KBM-7 (cell line): Measurements from ENCODE around the gene HTR6.

Experiments
- DNase-seq: peaks from one replicate; pipeline ENCODE4 v3.0.0-alpha.2; 2015
- in situ Hi-C: fragments of 300-500 bp; cut with MboI; formaldehyde crosslinking; loops from 2 replicates; pipeline ENCODE4 v1.14.3; 2020; ENCODE audit warnings: low sequenced_read_pairs, low pct_unique_long_range_greater_than_20kb, mixed read lengths

The HTR6 gene

DNA sequence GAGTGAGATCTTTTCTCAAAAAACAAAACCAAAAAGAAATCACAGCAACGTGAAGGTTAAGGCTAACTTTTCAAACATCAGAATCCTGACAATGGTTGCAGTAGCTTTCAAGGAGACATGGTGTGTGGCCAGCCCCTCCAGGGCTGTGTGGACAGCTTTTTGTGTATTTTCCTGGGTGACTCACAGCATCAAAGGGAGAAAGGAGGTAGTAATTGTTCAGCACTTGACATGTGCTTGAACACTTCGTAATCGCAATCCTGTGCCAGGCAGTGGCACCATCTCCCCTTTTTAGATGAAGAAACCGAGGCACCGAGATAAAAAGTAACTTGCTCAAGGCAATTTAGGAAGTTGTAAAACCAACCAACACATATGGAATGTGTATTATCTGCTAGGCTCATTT, 10.3 kb upstream of the HTR6 start:
- DNase-seq: no peak
- in situ Hi-C loops: no loop called here

GRCh38 chr1:19654886-19655717, 9.6 kb upstream of the HTR6 start:
- DNase-seq: no peak
- in situ Hi-C loops: no loop called here

DNA sequence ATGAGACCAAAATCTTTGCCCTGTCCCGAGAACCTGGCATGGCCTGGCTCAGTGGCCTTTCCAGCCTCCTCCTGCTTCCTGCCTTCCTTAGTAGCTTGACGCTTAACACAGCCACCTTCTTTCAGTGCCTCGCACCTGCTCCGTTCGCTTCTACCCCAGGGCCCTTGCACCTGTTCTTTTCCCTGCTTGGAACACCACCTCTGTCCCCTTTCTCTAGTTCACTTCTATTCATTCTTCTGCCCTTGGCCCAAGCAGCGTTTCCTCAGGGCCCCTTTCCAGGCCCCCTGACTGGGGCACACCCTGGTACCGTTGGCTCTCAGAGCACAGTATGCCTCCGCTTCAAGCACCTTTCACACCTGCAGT, 9.0 kb upstream of the HTR6 start:
- in situ Hi-C loops: no loop called here
- no peak for DNase-seq

DNA sequence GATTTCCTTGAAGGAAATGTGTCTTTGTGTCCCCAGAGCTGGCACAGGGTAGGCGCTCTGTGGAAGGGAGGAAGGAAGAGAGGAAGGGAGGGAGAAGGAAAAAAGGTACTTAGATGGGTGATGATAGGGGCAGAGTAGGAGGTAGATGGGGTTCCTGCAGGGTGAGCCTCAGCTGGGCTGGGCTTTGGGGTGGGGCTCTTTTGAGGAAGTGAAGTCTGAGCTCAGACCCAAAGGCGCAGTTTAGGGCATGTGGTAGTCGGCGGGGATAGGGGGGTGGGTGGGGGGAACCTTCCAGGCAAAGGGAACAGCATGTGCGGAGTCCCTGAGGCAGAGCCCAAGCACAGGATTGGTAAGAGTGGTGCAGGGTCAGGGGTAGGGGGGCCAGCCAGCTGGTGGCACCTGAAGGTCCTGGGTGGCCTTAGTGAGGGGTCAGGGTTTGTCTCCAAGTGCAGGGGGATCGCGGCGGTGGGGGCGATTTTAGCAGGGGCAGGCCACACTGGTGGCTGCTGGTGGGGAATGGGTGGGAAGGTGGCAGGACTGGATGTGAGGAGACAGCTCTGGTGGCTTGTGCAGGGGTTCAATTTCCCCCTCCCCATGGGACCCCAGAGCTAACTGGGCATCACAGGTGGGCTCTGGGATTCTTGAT, 8.4 kb upstream of the HTR6 start:
- no peak for DNase-seq
- in situ Hi-C loops: no loop called here

GRCh38 chr1:19656780-19657466, 7.8 kb upstream of the HTR6 start:
- no peak for DNase-seq
- in situ Hi-C loops: no loop called here

GRCh38 chr1:19657511-19657910, 7.2 kb upstream of the HTR6 start:
- no peak for DNase-seq
- in situ Hi-C loops: no loop called here

- DNase-seq: no peak
- in situ Hi-C loops: no loop called here
Measured at GRCh38 chr1:19658186-19658585, 6.5 kb upstream of the HTR6 start.

DNA sequence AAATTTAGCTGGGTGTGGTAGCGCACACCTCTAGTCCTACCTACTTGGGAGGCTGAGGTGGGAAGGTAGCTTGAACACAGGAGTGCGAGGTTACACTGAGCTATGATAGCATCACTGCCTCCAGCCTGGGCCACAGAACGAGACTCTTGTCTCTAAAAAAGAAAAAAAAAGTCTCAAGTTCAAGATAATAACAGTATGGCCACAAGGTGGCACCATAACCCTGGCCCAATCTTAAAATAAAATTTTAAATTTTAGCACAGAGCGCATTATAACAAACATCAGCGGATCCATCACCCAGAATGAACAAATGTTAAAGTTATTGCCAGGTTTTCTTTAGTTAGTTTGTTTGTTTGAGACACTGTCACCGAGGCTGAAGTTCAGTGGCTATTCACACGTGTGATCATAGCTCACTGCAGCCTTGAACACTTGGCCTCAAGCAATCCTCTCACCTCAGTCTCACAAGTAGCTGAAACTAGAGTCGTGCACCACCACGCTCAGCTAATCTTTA, 2.9 kb upstream of the HTR6 start:
- DNase-seq: peak; percentile 73
- in situ Hi-C loops: no loop called here

DNA sequence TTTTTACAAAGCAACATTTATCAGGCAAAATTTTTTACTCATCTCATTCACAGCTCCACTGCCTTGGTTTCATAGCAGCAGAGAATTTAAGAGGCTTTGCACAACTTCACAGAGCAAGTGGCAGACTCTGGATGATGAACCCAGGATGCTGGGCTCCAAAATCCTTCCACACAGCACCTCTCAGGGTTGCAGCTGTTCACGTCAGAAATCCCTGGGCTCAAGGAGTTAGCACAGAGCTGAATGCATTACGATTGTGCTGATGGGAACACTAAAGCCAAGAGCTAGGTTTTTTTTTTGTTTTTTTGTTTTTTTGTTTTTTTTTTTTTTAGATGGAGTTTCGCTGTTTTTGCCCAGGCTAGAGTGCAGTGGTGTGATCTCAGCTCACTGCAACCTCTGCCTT, 2.4 kb upstream of the HTR6 start:
- DNase-seq: no peak
- in situ Hi-C loops: no loop called here

- DNase-seq: no peak
- in situ Hi-C loops: no loop called here
Measured at GRCh38 chr1:19665186-19665495, 466 bp downstream of the HTR6 start.

- no peak for DNase-seq
- in situ Hi-C loops: no loop called here
Measured at GRCh38 chr1:19665496-19666465, 1.1 kb downstream of the HTR6 start.

- DNase-seq: no peak
- in situ Hi-C loops: no loop called here
Measured at GRCh38 chr1:19668888-19669287, 4.2 kb downstream of the HTR6 start.

DNA sequence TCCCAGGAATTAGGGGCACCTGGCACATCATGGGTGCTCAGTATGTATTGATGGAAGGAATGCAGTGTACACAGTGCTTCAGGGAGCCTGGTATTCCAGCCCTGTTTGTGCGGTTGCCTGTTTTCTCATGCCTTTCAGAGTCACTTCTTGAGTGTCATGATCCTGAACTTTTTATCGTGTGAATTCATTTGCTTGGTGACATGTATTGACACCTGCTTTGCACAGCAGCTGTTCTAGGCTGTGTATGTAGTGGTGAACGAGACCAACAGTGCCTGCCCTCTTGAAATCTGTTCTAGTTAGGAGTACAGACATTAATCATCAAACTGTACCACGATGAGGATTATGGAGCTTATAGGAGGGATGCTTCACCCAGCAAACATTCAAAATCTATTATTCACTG, 6.1 kb downstream of the HTR6 start:
- in situ Hi-C loops: no loop called here
- no peak for DNase-seq

DNA sequence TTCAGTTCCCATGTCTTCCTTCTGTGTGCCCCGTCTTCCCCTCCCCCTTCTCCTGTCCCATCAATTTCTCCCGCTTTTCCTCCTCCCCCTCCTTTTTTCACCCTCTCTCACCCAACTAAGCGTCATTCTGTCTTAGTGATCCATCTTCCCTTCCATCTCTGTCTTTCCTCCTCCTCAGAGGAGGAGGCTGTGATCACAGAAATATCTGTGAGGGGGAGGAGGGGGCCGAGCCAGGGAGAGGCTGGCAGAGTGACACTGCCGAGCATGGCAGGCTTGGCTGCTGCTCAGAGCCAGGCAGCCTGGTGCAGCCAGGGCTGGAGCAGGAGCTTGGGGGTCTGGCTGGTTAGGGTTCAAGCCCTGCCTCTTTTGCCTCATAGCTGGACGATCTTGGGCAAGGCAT, 7.6 kb downstream of the HTR6 start:
- in situ Hi-C loops: no loop called here
- DNase-seq: no peak

DNA sequence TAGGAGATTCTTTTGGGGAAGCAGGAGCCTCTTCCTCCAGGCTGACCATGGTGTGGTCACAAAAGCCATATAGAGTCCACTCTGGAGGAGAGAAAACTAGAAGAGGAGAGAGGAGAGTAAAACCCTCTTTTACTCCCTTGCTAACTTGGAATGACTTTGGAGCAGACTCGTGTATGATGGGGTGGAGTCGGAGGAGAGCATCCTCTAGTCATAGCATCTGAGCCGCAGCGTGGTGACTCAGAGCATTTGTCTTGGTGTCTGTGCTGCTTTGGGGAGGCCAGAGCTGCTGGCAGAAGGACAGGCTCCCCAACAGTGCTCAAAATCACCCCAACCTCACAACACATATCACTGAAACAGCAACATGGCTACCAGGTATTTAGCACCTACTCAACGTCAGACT, 11.1 kb downstream of the HTR6 start:
- no peak for DNase-seq
- in situ Hi-C loops: no loop called here

DNA sequence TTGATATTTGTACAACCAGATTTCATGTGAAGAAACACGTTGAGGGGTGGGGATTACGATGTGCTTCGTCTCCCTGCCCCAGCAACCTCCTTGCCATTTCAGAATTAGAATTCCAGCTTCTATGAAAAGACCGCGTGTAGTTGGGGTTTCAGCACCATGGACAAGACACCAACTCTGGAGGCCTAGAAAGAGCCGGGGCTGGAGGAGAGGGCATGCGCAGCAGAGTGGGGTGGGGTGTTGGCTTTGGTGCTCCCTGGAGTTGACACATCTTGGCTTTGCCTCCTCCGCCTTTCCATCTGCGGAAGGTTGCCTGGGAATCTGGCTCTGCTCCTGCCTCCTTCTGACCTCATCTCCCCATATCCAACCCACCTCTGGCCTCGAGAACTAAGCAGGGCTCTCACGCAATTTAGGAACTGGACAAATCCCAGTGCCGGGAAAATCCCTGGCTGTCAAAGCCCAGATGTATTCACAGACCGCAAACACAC, 11.8 kb downstream of the HTR6 start:
- in situ Hi-C loops: no loop called here
- peak; percentile 50 for DNase-seq

GRCh38 chr1:19678493-19678892, 13.8 kb downstream of the HTR6 start:
- in situ Hi-C loops: no loop called here
- no peak for DNase-seq

DNA sequence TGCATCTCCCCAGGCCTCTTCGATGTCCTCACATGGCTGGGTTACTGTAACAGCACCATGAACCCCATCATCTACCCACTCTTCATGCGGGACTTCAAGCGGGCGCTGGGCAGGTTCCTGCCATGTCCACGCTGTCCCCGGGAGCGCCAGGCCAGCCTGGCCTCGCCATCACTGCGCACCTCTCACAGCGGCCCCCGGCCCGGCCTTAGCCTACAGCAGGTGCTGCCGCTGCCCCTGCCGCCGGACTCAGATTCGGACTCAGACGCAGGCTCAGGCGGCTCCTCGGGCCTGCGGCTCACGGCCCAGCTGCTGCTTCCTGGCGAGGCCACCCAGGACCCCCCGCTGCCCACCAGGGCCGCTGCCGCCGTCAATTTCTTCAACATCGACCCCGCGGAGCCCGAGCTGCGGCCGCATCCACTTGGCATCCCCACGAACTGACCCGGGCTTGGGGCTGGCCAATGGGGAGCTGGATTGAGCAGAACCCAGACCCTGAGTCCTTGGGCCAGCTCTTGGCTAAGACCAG, 14.3 kb downstream of the HTR6 start:
- in situ Hi-C loops: no loop called here
- no peak for DNase-seq

DNA sequence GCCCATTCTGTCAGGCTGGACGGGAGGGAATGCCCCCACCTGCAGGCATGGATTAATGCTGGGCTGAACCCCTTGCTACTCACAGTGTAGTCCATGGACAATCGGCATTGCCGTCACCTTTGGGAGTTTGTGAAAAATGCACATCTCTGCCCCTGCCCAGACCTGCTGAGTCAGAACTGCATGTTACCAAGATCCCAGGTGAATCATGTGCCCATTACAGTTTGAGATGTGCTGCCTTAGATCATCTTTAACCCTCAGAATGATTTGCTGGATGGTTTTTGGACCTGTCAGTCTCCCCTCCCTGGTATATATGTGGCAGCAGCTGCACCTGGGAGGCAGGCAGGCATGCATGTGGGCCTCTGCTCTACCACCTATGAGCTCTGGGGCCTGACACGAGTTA, 15.0 kb downstream of the HTR6 start:
- in situ Hi-C loops: no loop called here
- no peak for DNase-seq
